HEK293 (cell line): ENCODE results near the gene MEF2C.

Source experiments
- CTCF ChIA-PET: fragments of 350-600 bp; formaldehyde crosslinking; extraction: SDS; loops from one replicate; lab custom pipeline; 2021; ENCODE audit warnings: antibody characterized with exemption; lab: Yijun Ruan, JAX
- POLR2A ChIA-PET: fragments of 300-600 bp; formaldehyde crosslinking; extraction: SDS; loops from one replicate; lab custom pipeline; 2020; ENCODE audit warnings: antibody characterized with exemption, inconsistent platforms; lab: Yijun Ruan, JAX
- H3K27ac ChIP-seq: fragments of 200-500 bp; sonication (Bioruptor generic); 2 replicates; pipeline ENCODE4 v1.5.1; 2014; ENCODE audit warnings: low read depth, low read length, control low read depth, inconsistent platforms; ENCODE audit errors: extremely low read depth
- H3K36me3 ChIP-seq, 2 experiments: fragments of 200-500 bp in 1 of 2; sonication (Bioruptor generic) in 1 of 2; 1 replicate in 1 of 2; 2 replicates in 1 of 2; pipeline ENCODE4 v1.5.1; 2014 to 2017; ENCODE audit warnings: inconsistent platforms in 2 of 2, low read length in 2 of 2; ENCODE audit not compliant: control insufficient read depth in 2 of 2, insufficient read depth in 1 of 2
- H3K4me1 ChIP-seq: fragments of 200-500 bp; sonication (Bioruptor generic); 2 replicates; pipeline ENCODE4 v1.5.1; 2014; ENCODE audit warnings: mild to moderate bottlenecking, low read length, inconsistent platforms; ENCODE audit not compliant: control insufficient read depth, insufficient read depth
- H3K4me3 ChIP-seq: 2 replicates; pipeline ENCODE4 v1.5.1; 2011; ENCODE audit warnings: low read depth, mild to moderate bottlenecking, control low read depth, low read length, moderate library complexity
- H3K9me3 ChIP-seq: fragments of 200-500 bp; sonication (Bioruptor generic); 2 replicates; pipeline ENCODE4 v1.5.1; 2014; ENCODE audit warnings: low read depth, low read length, inconsistent platforms; ENCODE audit not compliant: control insufficient read depth, insufficient read depth
- SCRT1 ChIP-seq: fragments of 450-650 bp; formaldehyde crosslinking; IDR thresholded peaks from 2 replicates; pipeline ENCODE4 v1.5.1; 2016; ENCODE audit warnings: missing biosample characterization, missing genetic modification characterization, borderline replicate concordance
- SCRT2 ChIP-seq: fragments of 450-650 bp; formaldehyde crosslinking; IDR thresholded peaks from 2 replicates; pipeline ENCODE4 v1.5.1; 2016; ENCODE audit warnings: missing biosample characterization, missing genetic modification characterization
- WT1 ChIP-seq: fragments of 450-650 bp; formaldehyde crosslinking; IDR thresholded peaks from 2 replicates; pipeline ENCODE4 v1.5.1; 2016; ENCODE audit warnings: missing biosample characterization, missing genetic modification characterization
- ZBTB49 ChIP-seq: fragments of 450-650 bp; formaldehyde crosslinking; IDR thresholded peaks from 2 replicates; pipeline ENCODE4 v1.5.1; 2016; ENCODE audit warnings: missing biosample characterization, missing genetic modification characterization, low read depth
- ZNF132 ChIP-seq: fragments of 450-650 bp; formaldehyde crosslinking; IDR thresholded peaks from 2 replicates; pipeline ENCODE4 v1.5.1; 2017; ENCODE audit warnings: missing biosample characterization, missing genetic modification characterization, borderline replicate concordance
- ZNF133 ChIP-seq: fragments of 450-650 bp; formaldehyde crosslinking; IDR thresholded peaks from 2 replicates; pipeline ENCODE4 v1.5.1; 2016; ENCODE audit warnings: missing biosample characterization, missing genetic modification characterization
- ZNF175 ChIP-seq: fragments of 450-650 bp; formaldehyde crosslinking; IDR thresholded peaks from 2 replicates; pipeline ENCODE4 v1.5.1; 2016; ENCODE audit warnings: missing biosample characterization, missing genetic modification characterization
- ZNF24 ChIP-seq: fragments of 450-650 bp; formaldehyde crosslinking; IDR thresholded peaks from 2 replicates; pipeline ENCODE4 v1.5.1; 2016; ENCODE audit warnings: missing biosample characterization, missing genetic modification characterization
- ZNF529 ChIP-seq: fragments of 450-650 bp; formaldehyde crosslinking; IDR thresholded peaks from 2 replicates; pipeline ENCODE4 v1.5.1; 2017; ENCODE audit warnings: missing genetic modification characterization, missing biosample characterization; ENCODE audit not compliant: insufficient replicate concordance
- ZNF791 ChIP-seq: fragments of 450-650 bp; formaldehyde crosslinking; IDR thresholded peaks from 2 replicates; pipeline ENCODE4 v1.5.1; 2016; ENCODE audit warnings: missing biosample characterization, missing genetic modification characterization
- TF ChIP-seq, protein P1 (sequence below): fragments of 450-650 bp; formaldehyde crosslinking; IDR thresholded peaks from 2 replicates; pipeline ENCODE4 v1.5.1; 2017; ENCODE audit warnings: missing biosample characterization, missing genetic modification characterization
- TF ChIP-seq, protein P2 (sequence below): fragments of 450-650 bp; formaldehyde crosslinking; IDR thresholded peaks from 2 replicates; pipeline ENCODE4 v1.5.1; 2016; ENCODE audit warnings: missing biosample characterization, missing genetic modification characterization
- TF ChIP-seq, protein P3 (sequence below): fragments of 450-650 bp; formaldehyde crosslinking; IDR thresholded peaks from 2 replicates; pipeline ENCODE4 v1.5.1; 2016; ENCODE audit warnings: missing biosample characterization, missing genetic modification characterization
- TF ChIP-seq, protein P4 (sequence below): fragments of 450-650 bp; formaldehyde crosslinking; IDR thresholded peaks from 2 replicates; pipeline ENCODE4 v1.5.1; 2016; ENCODE audit warnings: missing biosample characterization, missing genetic modification characterization

Gene MEF2C

GRCh38 chr5:88926774-88927173 is 43.8 kb upstream of the MEF2C start (continued):
- TF ChIP-seq, protein P1, sequence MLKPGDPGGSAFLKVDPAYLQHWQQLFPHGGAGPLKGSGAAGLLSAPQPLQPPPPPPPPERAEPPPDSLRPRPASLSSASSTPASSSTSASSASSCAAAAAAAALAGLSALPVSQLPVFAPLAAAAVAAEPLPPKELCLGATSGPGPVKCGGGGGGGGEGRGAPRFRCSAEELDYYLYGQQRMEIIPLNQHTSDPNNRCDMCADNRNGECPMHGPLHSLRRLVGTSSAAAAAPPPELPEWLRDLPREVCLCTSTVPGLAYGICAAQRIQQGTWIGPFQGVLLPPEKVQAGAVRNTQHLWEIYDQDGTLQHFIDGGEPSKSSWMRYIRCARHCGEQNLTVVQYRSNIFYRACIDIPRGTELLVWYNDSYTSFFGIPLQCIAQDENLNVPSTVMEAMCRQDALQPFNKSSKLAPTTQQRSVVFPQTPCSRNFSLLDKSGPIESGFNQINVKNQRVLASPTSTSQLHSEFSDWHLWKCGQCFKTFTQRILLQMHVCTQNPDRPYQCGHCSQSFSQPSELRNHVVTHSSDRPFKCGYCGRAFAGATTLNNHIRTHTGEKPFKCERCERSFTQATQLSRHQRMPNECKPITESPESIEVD (tag by site-specific recombination), result no peak
- no peak for TF ChIP-seq ZNF24 (tag by site-specific recombination)

- Histone ChIP-seq H3K4me3 (no peak overlapping the region), H3K9me3 (no peaks in the 10 kb centered on the region), H3K36me3 (no peaks in the 10 kb centered on the region), H3K4me1 (no peaks in the 10 kb centered on the region), H3K27ac (no peak overlapping the region)
- no peak for TF ChIP-seq ZNF791
- TF ChIP-seq, protein P2, sequence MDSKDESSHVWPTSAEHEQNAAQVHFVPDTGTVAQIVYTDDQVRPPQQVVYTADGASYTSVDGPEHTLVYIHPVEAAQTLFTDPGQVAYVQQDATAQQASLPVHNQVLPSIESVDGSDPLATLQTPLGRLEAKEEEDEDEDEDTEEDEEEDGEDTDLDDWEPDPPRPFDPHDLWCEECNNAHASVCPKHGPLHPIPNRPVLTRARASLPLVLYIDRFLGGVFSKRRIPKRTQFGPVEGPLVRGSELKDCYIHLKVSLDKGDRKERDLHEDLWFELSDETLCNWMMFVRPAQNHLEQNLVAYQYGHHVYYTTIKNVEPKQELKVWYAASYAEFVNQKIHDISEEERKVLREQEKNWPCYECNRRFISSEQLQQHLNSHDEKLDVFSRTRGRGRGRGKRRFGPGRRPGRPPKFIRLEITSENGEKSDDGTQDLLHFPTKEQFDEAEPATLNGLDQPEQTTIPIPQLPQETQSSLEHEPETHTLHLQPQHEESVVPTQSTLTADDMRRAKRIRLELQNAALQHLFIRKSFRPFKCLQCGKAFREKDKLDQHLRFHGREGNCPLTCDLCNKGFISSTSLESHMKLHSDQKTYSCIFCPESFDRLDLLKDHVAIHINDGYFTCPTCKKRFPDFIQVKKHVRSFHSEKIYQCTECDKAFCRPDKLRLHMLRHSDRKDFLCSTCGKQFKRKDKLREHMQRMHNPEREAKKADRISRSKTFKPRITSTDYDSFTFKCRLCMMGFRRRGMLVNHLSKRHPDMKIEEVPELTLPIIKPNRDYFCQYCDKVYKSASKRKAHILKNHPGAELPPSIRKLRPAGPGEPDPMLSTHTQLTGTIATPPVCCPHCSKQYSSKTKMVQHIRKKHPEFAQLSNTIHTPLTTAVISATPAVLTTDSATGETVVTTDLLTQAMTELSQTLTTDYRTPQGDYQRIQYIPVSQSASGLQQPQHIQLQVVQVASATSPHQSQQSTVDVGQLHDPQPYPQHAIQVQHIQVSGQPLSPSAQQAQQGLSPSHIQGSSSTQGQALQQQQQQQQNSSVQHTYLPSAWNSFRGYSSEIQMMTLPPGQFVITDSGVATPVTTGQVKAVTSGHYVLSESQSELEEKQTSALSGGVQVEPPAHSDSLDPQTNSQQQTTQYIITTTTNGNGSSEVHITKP, result peak; percentile 69
- TF ChIP-seq, protein P3, sequence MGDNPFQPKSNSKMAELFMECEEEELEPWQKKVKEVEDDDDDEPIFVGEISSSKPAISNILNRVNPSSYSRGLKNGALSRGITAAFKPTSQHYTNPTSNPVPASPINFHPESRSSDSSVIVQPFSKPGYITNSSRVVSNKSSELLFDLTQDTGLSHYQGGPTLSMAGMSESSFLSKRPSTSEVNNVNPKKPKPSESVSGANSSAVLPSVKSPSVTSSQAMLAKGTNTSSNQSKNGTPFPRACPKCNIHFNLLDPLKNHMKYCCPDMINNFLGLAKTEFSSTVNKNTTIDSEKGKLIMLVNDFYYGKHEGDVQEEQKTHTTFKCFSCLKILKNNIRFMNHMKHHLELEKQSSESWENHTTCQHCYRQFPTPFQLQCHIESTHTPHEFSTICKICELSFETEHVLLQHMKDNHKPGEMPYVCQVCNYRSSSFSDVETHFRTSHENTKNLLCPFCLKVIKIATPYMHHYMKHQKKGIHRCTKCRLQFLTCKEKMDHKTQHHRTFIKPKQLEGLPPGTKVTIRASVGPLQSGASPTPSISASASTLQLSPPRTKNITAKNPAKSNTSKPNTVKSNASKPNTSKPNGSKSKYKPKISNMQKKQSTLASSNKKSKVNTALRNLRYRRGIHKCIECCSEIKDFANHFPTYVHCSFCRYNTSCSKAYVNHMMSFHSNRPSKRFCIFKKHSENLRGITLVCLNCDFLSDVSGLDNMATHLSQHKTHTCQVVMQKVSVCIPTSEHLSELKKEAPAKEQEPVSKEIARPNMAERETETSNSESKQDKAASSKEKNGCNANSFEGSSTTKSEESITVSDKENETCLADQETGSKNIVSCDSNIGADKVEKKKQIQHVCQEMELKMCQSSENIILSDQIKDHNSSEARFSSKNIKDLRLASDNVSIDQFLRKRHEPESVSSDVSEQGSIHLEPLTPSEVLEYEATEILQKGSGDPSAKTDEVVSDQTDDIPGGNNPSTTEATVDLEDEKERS (tag by site-specific recombination), result no peak
- TF ChIP-seq SCRT1 (tag by site-specific recombination), result 0 out of 2 replicates have a peak, but pooled peaks have one; percentile 13
- TF ChIP-seq ZNF132 (tag by site-specific recombination), result no peak
- TF ChIP-seq, protein P4, sequence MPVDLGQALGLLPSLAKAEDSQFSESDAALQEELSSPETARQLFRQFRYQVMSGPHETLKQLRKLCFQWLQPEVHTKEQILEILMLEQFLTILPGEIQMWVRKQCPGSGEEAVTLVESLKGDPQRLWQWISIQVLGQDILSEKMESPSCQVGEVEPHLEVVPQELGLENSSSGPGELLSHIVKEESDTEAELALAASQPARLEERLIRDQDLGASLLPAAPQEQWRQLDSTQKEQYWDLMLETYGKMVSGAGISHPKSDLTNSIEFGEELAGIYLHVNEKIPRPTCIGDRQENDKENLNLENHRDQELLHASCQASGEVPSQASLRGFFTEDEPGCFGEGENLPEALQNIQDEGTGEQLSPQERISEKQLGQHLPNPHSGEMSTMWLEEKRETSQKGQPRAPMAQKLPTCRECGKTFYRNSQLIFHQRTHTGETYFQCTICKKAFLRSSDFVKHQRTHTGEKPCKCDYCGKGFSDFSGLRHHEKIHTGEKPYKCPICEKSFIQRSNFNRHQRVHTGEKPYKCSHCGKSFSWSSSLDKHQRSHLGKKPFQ (tag by site-specific recombination), result no peak
- TF ChIP-seq SCRT2 (tag by site-specific recombination), result peak; percentile 80
- no peak for TF ChIP-seq ZNF133 (tag by site-specific recombination)
- TF ChIP-seq ZNF529 (tag by site-specific recombination), result no peak
- ChIA-PET POLR2A (no interaction called here), CTCF (no interaction called here)
Measured at GRCh38 chr5:88925692-88926490, 42.9 kb upstream of the MEF2C start.

DNA sequence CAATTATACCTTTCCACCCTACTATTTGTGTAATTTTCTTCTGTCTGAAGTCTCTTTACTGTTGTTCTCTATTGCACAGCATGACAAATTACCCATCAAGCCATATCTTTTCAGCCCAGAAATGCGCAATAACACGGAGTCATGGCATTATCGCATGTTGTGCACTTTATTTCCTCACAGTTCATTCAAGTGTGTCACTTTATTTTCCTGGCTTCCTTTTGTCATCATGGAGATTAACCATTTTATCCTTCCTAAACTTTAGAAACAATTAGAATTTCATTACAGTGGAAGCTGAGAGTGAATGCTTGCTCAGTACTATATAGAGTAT is 41.3 kb upstream of the MEF2C start:
- CTCF ChIA-PET, result no interaction called here
- POLR2A ChIA-PET, result no interaction called here

More for the DNA sequence above, 41.3 kb upstream of the MEF2C start:
- Histone ChIP-seq H3K9me3 (no peaks in the 10 kb centered on the region), H3K4me3 (no peak overlapping the region), H3K36me3 (no peaks in the 10 kb centered on the region), H3K4me1 (no peaks in the 10 kb centered on the region), H3K27ac (no peak overlapping the region)
- no peak for TF ChIP-seq ZNF175 (tag by site-specific recombination)
- TF ChIP-seq WT1 (tag by site-specific recombination), result no peak
- TF ChIP-seq ZBTB49 (tag by site-specific recombination), result no peak
